Bronchial epithelial cell (primary cell): Measurements from ENCODE around the gene HIP1. TPM values are rescaled to one million over a fixed set of nuclear protein-coding genes. Genes with fewer than 3 reads are reported as not detected.
A peak's percentile ranks its signal among the peaks of the same experiment; 100 is the strongest.

Source experiments
- DNase-seq: peaks from one replicate; pipeline ENCODE4 v3.0.0-alpha.2; 2010; ENCODE audit warnings: low read depth
- FAIRE-seq: peaks from 2 replicates; lab custom pipeline; 2011; peaks lifted over from hg19 to GRCh38; lab: Jason Lieb, UNC
- H3K27me3 ChIP-seq: 2 replicates; pipeline ENCODE4 v1.5.1; 2011; ENCODE audit warnings: low read length; ENCODE audit not compliant: control insufficient read depth, insufficient read depth
- H3K36me3 ChIP-seq: 2 replicates; pipeline ENCODE4 v1.5.1; 2011; ENCODE audit warnings: low read length; ENCODE audit not compliant: control insufficient read depth, insufficient read depth
- H3K4me3 ChIP-seq: 2 replicates; pipeline ENCODE4 v1.5.1; 2011; ENCODE audit warnings: mild to moderate bottlenecking, low read depth, low read length, control low read depth
- total RNA-seq: library from RNA; depleted of rRNA; stranded (reverse); fragments of >200 nt; gene quantifications from 2 replicates; pipeline ENCODE4 v1.2.1, GENCODE V29; 2014
- TF ChIP-seq, protein P1 (sequence below): IDR thresholded peaks from 2 replicates; pipeline ENCODE4 v1.5.1; 2011; ENCODE audit warnings: mild to moderate bottlenecking, moderate library complexity, low read length, control low read depth, inconsistent platforms; ENCODE audit not compliant: insufficient read depth, severe bottlenecking

HIP1 gene
- total RNA-seq, 1 donor from 2014 or later = 3.2 TPM

DNA sequence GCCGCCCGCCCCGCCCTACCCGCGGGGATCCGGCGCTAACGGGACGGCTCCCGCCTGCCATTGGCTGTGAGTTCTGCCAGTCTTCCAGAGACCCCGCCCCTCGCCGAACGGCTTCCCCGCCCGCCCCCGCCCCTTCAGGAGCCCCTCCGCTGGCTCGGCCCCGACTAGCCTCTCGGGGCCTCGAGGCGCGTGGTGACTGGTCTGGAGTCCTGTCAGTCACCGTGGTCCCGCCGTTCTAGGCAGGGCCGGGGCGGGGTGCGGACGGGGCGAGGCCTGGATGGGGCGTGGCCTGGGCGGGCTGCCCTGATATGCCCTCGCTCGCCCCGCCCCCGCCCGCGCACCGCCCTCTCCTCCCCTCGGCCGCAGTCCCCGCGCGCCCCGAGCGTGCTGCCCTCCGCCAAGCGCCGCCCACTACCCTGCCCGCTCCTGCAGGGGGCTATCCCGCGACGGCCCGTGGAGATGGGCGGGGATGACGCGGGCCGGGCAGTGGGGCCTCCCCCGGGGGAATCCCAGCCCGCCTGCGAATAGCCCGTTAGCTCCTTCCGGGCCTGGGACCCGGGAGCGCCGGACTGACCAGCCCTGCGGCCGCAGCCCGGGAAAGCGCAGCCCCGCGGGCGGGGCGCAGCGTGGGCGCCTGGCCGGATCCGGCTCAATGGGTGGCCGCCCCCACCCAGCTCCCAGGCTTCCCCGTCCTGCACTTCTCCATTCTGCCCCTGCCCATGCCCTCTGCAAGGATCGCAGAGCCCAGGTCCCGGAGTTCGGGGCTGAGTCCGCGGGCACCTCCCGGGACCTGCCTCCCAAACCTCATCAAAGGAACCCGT lies 444 bp upstream of the HIP1 start:
- H3K27me3 ChIP-seq = no peaks in the 10 kb centered on the region
- peak overlapping the region; percentile 69 for H3K4me3 ChIP-seq
- DNase-seq (peak; percentile 78), FAIRE-seq (no peak)
- TF ChIP-seq, protein P1, sequence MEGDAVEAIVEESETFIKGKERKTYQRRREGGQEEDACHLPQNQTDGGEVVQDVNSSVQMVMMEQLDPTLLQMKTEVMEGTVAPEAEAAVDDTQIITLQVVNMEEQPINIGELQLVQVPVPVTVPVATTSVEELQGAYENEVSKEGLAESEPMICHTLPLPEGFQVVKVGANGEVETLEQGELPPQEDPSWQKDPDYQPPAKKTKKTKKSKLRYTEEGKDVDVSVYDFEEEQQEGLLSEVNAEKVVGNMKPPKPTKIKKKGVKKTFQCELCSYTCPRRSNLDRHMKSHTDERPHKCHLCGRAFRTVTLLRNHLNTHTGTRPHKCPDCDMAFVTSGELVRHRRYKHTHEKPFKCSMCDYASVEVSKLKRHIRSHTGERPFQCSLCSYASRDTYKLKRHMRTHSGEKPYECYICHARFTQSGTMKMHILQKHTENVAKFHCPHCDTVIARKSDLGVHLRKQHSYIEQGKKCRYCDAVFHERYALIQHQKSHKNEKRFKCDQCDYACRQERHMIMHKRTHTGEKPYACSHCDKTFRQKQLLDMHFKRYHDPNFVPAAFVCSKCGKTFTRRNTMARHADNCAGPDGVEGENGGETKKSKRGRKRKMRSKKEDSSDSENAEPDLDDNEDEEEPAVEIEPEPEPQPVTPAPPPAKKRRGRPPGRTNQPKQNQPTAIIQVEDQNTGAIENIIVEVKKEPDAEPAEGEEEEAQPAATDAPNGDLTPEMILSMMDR = no peak
- no peaks in the 10 kb centered on the region for H3K36me3 ChIP-seq

DNA sequence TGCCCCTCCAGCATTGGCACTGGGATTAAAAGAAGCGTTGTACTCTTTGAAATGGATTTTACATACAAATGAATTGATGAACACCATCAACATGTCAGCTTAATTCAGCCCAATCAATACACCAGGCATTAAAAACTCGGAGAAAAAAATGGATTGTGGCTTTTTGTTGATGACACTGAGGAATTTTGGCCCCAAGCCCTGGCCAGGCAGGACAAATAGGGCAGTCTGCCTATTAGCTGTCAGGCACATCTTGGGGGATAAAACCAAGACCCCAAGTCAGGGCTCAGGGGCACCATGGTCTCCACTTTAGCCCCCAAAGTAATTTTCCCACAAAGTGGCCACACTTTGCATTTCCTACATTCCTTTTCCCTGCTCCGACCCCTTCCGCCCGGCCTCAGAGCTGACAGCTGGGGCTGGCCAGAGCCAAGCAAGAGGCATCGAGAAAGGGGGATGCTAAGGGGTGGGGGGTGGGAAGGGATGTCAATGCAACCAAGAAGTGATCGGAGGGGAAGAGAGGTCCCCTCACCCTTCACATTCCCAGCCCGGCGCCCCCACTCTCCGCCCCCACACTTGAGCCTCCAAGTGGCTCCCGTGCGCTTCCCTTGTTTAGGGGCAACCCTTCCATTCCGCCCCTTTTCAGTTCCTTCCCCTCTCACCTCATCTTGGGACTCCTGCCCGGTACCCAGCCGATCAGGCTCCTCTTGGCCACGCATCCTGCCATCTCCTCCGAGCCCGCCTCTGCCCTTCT lies 711 bp downstream of the HIP1 start:
- Histone ChIP-seq H3K36me3 (no peaks in the 10 kb centered on the region), H3K4me3 (peak overlapping the region; percentile 69), H3K27me3 (no peaks in the 10 kb centered on the region)
- DNase-seq (no peak), FAIRE-seq (no peak)
- TF ChIP-seq, protein P1 = no peak

GRCh38 chr7:75735581-75736350 lies 3.0 kb downstream of the HIP1 start:
- no peak for DNase-seq
- H3K36me3 ChIP-seq = no peaks in the 10 kb centered on the region
- no peak overlapping the region for H3K4me3 ChIP-seq
- no peaks in the 10 kb centered on the region for H3K27me3 ChIP-seq
- no peak for FAIRE-seq
- TF ChIP-seq, protein P1 = no peak

- no peaks in the 10 kb centered on the region for H3K27me3 ChIP-seq
- TF ChIP-seq, protein P1 = no peak
- no peaks in the 10 kb centered on the region for H3K36me3 ChIP-seq
- DNase-seq = no peak
- no peak for FAIRE-seq
- H3K4me3 ChIP-seq = no peak overlapping the region
These were observed 3.9 kb downstream of the HIP1 start for GRCh38 chr7:75734586-75735458.

GRCh38 chr7:75732764-75733630 lies 5.7 kb downstream of the HIP1 start:
- H3K36me3 ChIP-seq = no peaks in the 10 kb centered on the region
- H3K4me3 ChIP-seq = no peak overlapping the region
- DNase-seq (no peak), FAIRE-seq (no peak)
- TF ChIP-seq, protein P1 = no peak
- H3K27me3 ChIP-seq = no peaks in the 10 kb centered on the region
